GM15510 (cell line): ENCODE data around the gene PROM1.

Source experiments
- POLR2A ChIP-seq: IDR thresholded peaks from 3 replicates; pipeline ENCODE4 v1.6.1; 2011; ENCODE audit warnings: borderline replicate concordance; ENCODE audit not compliant: insufficient read length; ENCODE audit errors: extremely low read depth

The PROM1 gene

GRCh38 chr4:16009153-16009552 lies 74.7 kb downstream of the PROM1 start:
- no peak for TF ChIP-seq POLR2A

GRCh38 chr4:16007471-16008095 lies 76.2 kb downstream of the PROM1 start:
- TF ChIP-seq POLR2A = no peak

GRCh38 chr4:16006771-16007446 lies 76.9 kb downstream of the PROM1 start:
- no peak for TF ChIP-seq POLR2A

DNA sequence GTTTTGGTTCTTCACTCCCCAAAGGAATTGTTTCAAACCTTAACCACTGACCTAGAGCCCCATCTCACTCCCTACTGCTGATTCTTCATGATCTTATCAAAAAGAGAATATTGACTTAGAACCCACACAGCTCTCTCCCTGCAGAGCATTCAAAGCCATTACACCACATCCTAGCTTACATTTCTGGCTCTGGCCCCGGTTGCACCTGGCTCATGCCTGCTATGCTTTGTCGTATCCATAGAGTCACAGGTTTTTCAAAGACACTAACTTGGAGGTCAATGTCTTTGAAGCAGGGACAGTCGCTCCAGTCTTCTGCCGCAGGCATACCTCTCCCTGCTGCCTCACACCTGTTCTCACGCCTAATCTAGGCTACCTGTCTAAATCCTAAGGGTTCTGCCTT lies 78.1 kb downstream of the PROM1 start:
- no peak for TF ChIP-seq POLR2A

DNA sequence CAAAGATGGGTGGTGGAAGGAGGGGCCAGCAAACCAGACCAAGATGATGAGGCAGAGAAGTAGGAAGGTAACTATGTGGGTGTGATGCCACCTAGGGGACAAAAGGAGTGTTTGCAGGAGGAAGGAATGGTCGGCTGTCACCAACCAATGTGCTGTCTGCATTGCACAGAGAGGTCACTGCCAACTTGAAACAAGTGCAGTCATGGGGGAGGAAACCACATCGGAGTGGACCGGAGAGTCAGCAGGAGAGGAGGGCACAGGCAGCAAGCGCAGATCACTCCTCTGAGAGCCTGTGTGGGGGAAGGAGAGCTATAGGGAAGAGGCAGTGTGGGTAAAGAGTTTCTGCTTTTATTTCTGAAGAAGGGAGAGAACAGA lies 82.4 kb downstream of the PROM1 start:
- TF ChIP-seq POLR2A = no peak

DNA sequence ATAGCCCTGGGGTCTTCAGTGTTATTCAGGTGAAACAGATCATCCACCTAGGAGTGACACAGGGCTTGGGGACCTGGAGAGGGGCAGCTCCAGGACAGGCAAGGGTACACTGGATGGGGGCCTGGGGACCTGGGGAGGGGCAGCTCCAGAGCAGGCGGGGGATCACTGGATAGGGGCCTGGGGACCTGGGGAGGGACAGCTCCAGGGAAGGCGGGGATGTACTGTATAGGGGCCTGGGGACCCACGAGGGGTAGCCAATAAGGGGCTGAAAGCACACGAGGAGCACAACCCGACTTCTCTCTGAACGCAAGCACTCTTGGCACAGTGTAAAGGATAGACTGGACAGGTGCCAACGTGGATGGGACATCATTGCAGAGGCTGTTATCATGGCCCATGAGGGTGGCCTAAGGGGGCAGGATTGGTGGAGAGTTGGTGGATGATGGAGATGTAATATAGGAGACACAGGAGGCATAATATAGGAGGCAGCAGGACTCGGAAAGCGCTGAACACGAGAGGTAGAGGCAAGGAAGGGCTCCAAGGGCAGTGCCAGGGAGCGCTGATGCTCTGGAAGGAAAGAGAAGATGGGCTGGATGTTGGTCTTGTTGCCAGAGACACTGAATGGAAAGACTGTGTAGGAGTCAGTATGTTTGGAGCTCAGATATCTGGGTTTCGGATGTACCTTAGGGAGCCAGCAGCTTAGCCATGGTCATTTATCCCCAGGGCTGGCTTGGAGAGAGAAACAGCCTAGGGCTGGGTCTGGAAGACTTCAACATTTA lies 82.9 kb downstream of the PROM1 start:
- no peak for TF ChIP-seq POLR2A

GRCh38 chr4:15996773-15997172 lies 87.0 kb downstream of the PROM1 start:
- TF ChIP-seq POLR2A = no peak

DNA sequence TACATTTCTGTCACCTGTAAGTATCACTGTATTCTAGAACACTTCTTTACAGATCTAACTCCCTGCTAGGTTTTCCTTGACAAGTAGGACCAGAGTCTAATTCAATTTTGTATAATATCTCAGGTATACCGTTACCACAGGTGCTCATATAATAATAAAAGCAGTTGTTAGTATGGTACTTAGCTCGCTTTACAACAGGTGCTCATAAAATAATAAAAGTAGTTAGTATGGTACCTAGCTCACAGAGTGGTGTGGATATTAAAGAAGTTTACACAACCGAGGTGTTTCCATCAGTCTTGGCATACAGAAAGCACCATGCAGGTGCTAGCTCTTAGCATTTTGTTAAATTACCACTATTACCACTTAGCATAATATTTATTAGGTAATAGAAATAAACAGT lies 88.0 kb downstream of the PROM1 start:
- no peak for TF ChIP-seq POLR2A

DNA sequence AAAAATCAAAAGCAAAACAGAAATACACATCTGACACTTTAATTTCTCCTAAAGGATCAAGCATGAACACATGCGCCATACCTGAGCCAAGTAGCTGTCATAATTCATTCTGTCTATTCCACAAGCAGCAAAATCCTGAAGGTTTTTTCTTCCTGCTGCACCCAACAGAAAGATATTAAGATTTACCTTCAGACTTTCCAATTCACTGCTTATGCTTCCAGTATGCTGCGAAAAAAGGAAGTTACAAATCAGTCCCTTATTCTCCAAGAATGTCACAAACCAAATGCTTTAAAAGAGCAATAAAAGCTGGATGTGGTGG lies 91.7 kb downstream of the PROM1 start:
- TF ChIP-seq POLR2A = no peak

DNA sequence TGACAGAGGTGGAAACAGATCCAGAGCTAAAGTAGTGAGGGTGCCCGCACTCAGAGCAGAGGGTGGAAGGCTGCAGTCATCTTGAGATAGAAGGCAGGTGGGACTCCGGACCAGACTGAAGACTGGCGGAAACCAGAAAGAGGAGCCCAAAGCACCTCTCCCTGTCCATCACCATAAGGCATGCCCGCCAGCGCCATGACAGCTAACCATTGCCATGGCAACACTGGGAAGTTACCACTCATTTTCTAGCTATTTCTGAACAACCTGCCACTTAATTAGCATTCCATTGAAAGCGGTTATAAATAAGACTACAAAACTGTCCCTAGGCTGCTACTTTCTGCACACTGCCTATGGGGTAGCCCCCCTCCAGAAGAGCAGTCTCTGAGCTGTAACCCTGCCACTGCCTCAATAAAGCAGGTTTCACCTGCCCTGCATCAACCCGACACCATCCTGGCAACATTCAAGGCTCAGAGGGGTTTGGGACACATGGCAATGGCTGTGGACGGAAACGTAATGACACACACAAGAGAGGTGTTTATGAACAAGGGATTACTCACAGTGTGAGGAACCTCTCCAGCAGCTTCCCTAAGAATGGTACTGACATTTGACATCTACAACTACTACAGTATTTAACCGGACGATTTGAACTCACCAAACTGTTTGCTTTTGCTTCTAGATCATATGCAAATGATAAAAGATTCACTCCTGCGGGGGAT lies 93.1 kb downstream of the PROM1 start:
- no peak for TF ChIP-seq POLR2A

- no peak for TF ChIP-seq POLR2A
These were observed 94.4 kb downstream of the PROM1 start for GRCh38 chr4:15989424-15989823.

- TF ChIP-seq POLR2A = no peak
These were observed 95.6 kb downstream of the PROM1 start for GRCh38 chr4:15988222-15988621.

DNA sequence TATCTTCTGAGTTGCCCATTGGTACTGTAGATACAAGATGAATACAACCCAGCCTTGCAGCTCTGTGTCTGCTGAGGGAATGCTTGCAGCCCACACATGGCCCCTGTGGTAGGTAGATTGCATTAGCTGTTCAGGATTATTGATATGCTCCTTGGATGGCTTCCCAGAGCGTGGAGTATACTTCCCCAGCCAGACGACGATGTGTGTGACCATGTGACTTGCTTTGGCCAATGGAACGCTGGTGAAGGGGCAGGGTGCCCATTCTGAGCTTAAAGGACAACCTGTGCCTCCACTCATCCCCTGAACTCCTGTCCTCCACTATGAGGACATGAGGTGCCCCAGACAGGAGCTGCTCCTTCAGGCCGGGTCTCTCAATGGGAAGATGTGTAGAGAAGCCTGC lies 96.9 kb downstream of the PROM1 start:
- TF ChIP-seq POLR2A = no peak

DNA sequence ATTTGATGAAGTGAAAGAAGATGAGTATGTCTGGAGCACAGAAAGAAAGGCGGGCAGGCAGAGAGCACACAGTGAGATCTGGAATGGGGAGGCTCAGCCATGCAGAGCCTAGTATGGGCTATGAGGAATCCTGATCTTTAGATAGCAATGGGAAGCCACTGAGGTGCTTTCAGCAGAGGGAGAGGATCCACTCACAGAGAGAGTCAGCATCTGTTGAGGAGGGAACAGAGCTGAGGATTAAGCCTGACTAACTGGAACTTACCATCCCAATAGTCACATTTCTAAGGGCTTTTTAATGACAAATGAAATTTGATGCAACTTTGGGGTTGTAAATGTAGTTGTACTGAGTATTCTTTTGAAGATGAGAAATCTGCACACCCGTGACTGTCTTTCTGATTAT lies 100.2 kb downstream of the PROM1 start:
- TF ChIP-seq POLR2A = no peak

- TF ChIP-seq POLR2A = no peak
These were observed 100.8 kb downstream of the PROM1 start for GRCh38 chr4:15982842-15983524.

GRCh38 chr4:15976456-15977447 lies 107.1 kb downstream of the PROM1 start:
- no peak for TF ChIP-seq POLR2A
